Bronchial epithelial cell (primary cell): ENCODE data around the gene RND3. TPM values are rescaled to one million over a fixed set of nuclear protein-coding genes. Genes with fewer than 3 reads are reported as not detected.

Experiments used
- DNase-seq: peaks from one replicate; pipeline ENCODE4 v3.0.0-alpha.2; 2010; ENCODE audit warnings: low read depth
- FAIRE-seq: peaks from 2 replicates; lab custom pipeline; 2011; peaks lifted over from hg19 to GRCh38; lab: Jason Lieb, UNC
- H3K27me3 ChIP-seq: 2 replicates; pipeline ENCODE4 v1.5.1; 2011; ENCODE audit warnings: low read length; ENCODE audit not compliant: control insufficient read depth, insufficient read depth
- H3K36me3 ChIP-seq: 2 replicates; pipeline ENCODE4 v1.5.1; 2011; ENCODE audit warnings: low read length; ENCODE audit not compliant: control insufficient read depth, insufficient read depth
- H3K4me3 ChIP-seq: 2 replicates; pipeline ENCODE4 v1.5.1; 2011; ENCODE audit warnings: mild to moderate bottlenecking, low read depth, low read length, control low read depth
- total RNA-seq: library from RNA; depleted of rRNA; stranded (reverse); fragments of >200 nt; gene quantifications from 2 replicates; pipeline ENCODE4 v1.2.1, GENCODE V29; 2014
- TF ChIP-seq, protein P1 (sequence below): IDR thresholded peaks from 2 replicates; pipeline ENCODE4 v1.5.1; 2011; ENCODE audit warnings: mild to moderate bottlenecking, moderate library complexity, low read length, control low read depth, inconsistent platforms; ENCODE audit not compliant: insufficient read depth, severe bottlenecking

The RND3 gene
- total RNA-seq, 1 donor from 2014 or later, result 260 TPM

DNA sequence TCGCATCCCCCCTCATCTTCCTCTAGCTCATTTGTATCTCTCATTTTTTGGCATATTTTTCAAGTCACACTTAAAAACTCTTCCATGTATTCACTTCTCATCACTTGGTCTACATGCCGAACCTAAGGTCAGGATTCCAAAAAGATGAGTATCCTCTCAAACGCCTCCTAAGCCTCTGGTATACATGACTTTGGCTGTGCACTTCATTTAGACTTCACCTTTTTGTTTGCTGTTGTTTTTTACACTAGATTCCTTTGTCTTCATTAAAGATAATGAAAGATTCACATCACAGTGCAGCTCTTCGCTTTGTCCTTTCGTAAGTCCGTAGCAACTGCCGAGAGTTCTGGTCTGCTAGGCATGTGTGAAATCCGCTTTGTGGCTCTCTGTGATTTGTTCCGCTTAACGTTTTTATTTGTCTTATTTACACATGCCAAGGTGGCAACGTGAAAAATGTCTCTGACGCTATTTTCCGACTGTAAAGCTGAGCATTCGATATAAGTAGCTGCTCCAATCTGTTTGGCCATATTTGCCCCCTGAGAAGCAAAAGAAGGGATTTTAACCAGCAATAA, 17.7 kb downstream of the RND3 start:
- no peaks in the 10 kb centered on the region for H3K27me3 ChIP-seq
- H3K4me3 ChIP-seq, result no peak overlapping the region
- FAIRE-seq (no peak), DNase-seq (peak; percentile 24)
- peaks cover 12% of the 10 kb centered on the region for H3K36me3 ChIP-seq
- TF ChIP-seq, protein P1, sequence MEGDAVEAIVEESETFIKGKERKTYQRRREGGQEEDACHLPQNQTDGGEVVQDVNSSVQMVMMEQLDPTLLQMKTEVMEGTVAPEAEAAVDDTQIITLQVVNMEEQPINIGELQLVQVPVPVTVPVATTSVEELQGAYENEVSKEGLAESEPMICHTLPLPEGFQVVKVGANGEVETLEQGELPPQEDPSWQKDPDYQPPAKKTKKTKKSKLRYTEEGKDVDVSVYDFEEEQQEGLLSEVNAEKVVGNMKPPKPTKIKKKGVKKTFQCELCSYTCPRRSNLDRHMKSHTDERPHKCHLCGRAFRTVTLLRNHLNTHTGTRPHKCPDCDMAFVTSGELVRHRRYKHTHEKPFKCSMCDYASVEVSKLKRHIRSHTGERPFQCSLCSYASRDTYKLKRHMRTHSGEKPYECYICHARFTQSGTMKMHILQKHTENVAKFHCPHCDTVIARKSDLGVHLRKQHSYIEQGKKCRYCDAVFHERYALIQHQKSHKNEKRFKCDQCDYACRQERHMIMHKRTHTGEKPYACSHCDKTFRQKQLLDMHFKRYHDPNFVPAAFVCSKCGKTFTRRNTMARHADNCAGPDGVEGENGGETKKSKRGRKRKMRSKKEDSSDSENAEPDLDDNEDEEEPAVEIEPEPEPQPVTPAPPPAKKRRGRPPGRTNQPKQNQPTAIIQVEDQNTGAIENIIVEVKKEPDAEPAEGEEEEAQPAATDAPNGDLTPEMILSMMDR, result no peak

DNA sequence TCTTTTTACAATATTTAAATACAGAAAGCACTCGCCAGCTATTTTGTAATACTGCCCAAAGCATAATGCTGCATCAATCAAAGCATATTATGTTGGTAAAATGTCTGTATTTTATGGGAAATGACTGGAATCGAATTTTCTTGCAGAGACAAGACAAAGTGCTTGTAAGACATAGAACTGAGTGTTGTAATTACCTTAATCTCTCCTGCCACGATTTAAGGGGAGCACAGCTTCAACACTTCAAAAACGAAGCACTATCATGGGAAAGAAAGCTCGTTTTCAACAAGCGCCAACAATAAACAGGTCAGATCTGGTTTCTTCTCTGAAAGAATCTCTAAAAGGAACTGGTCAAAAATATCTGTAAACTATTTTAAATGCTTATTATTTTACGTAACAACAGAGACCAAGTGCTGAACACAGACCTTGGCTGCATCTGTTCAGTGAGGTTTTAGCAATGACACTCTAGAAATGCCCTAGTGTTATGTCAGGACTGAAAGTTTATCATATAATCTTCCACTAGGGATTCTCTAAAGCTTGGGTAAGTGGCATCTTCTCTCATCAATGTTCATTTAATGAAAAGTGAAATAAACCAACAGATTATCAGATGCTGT, 19.0 kb downstream of the RND3 start:
- peak; percentile 49 for DNase-seq
- FAIRE-seq, result no peak
- H3K27me3 ChIP-seq, result no peaks in the 10 kb centered on the region
- no peak overlapping the region for H3K4me3 ChIP-seq
- H3K36me3 ChIP-seq, result peaks cover 6% of the 10 kb centered on the region
- TF ChIP-seq, protein P1, result no peak

DNA sequence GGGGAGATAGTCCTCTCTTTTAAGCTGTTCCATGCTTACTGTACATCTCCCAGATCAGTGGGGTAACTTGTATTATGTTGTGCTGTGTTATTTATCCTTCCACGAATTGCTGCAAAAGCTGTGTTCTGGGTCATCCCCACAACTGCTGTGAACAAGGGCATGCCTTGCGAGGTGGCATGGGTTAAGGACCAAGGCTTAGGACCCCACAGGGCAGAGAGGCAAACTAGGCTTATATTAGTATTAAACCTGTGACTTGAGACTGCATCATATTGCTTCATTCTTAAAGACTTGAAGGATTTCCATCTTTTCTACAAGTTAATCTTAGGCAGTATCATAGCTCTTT, 19.9 kb downstream of the RND3 start:
- H3K27me3 ChIP-seq, result no peaks in the 10 kb centered on the region
- FAIRE-seq (no peak), DNase-seq (no peak)
- H3K36me3 ChIP-seq, result peaks cover 5% of the 10 kb centered on the region
- H3K4me3 ChIP-seq, result no peak overlapping the region
- TF ChIP-seq, protein P1, result no peak

DNA sequence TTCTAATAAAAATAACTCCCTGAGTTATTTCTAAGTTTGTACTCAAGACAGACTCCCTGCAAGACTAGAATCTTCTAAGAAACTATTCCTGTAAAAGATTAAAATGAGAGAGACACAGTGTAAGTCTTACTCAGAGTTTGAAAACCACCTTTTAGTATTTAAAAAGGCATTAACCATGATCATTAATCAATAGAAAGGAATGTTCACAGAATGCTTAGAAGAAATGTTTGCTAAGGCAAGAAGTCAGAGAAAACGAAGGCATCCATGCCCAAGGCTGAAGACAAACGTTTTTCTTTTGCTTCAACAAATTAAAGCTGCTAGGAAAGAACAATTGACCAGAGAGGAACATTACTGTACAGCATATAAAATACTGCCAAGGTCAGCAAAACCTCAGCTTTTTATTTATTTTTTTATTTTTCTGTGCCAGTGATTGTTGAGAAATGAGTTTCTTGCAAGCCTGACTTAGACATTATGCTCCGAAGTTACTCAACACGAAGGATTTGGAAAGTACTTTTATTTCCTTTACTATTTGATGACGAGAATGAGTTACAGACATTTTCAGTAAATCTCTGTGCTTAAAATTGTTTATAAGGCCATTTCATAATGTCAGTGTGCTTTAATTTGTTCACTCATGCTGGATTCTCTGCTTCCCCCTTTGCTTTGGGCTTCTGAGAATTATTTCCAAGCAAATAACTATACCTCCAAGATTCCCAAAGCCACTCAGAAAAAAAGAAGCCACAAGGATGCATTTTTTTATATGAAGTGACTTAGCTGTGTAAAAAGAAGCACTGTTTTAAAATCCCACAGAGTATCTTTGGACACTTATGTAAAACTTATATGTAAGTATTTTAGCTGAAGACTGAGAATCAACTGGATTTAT, 20.5 kb downstream of the RND3 start:
- Histone ChIP-seq H3K36me3 (peaks cover 4% of the 10 kb centered on the region), H3K27me3 (no peaks in the 10 kb centered on the region), H3K4me3 (no peak overlapping the region)
- DNase-seq (peak; percentile 81), FAIRE-seq (no peak)
- TF ChIP-seq, protein P1, result no peak

DNA sequence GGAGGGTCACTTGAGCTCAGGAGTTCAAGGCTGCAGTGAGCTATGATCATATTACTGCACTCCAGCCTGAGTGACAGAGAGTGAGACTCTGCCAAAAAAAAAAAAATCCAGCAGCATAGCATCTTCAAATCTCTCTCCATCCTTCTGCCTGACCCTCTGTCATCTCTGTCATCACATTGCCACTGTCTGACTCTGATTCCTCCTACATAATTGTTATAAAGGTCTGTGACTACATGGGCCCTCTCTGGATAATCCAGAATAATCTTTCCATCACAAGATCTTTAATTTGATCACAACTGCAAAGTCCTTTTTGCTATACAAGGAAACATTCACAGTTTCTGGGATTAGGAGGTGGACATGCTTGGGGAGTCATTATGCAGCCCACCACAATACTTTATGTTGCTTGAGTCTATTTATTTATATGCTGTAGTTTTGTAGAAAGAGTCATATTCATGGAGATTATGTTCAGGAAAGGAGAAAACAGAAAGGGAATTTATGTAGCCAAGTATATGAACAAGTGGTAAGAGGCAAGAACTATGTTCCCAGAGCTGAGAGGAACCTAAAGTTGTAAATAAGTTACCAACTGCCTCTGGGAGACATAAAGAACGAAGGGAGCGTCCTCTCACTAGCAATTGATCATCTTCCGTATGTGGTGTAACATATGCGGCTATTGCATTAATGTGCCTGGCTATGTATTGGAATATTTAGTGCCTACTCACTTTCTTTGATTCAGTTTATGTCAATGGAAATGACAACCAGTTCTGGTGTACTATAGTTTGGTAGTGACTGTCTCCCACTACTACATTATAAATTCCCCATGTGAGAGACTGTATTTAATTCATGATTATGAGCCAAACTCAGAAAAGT, 21.5 kb downstream of the RND3 start:
- DNase-seq (peak; percentile 62), FAIRE-seq (no peak)
- TF ChIP-seq, protein P1, result no peak

More for the DNA sequence above, 21.5 kb downstream of the RND3 start:
- H3K36me3 ChIP-seq, result peaks cover 2% of the 10 kb centered on the region
- no peak overlapping the region for H3K4me3 ChIP-seq
- H3K27me3 ChIP-seq, result no peaks in the 10 kb centered on the region
